GM12878 (cell line): ENCODE measurements around the gene MAPKAP1. TPM values are rescaled to one million over a fixed set of nuclear protein-coding genes. Genes with fewer than 3 reads are reported as not detected.

Source experiments
- ATAC-seq: fragments of 200-7000 bp; cut with Tn5 transposase; 3 replicates; pipeline ENCODE4 v1.9.1; 2020; ENCODE audit warnings: mild to moderate bottlenecking, moderate library complexity
- BruUV-seq: library from RNA; stranded (reverse); fragments of 400-500 nt; replicated peaks from 2 replicates; lab custom pipeline; 2021; lab: Mats Ljungman, UMichigan
- CTCF ChIA-PET: fragments of 300-600 bp; sonication (Branson Sonifier 250); formaldehyde crosslinking; extraction: SDS; loops from one replicate; lab custom pipeline; 2021; ENCODE audit warnings: inconsistent platforms; lab: Yijun Ruan, JAX
- POLR2A ChIA-PET: fragments of 350-600 bp; formaldehyde crosslinking; extraction: SDS; loops from one replicate; lab custom pipeline; 2021; ENCODE audit warnings: inconsistent platforms; lab: Charles Lee
- RAD21 ChIA-PET: fragments of 300-600 bp; sonication (Branson Sonifier 250); formaldehyde crosslinking; loops from one replicate; lab custom pipeline; 2023; ENCODE audit warnings: antibody characterized with exemption; ENCODE audit not compliant: unreplicated experiment; lab: Charles Lee
- SMC1A ChIA-PET: fragments of 300-600 bp; sonication (Branson Sonifier 250); formaldehyde crosslinking; loops from one replicate; lab custom pipeline; 2023; ENCODE audit not compliant: unreplicated experiment, uncharacterized antibody; lab: Charles Lee
- DNase-seq: peaks from one replicate; pipeline ENCODE4 v3.0.0-alpha.2; 2011; ENCODE audit warnings: low read depth, low spot score
- FAIRE-seq: peaks from 3 replicates; lab custom pipeline; 2011; peaks lifted over from hg19 to GRCh38; lab: Jason Lieb, UNC
- H2AFZ ChIP-seq: 2 replicates; pipeline ENCODE4 v1.6.0; 2011; ENCODE audit warnings: low read depth, low read length, control low read depth; ENCODE audit not compliant: control insufficient read depth
- H3K27ac ChIP-seq: 2 replicates; pipeline ENCODE4 v1.5.1; 2011; ENCODE audit warnings: control low read depth; ENCODE audit not compliant: control insufficient read depth, insufficient read depth
- H3K27me3 ChIP-seq, 2 experiments: replicated peaks in 1 of 2; 2 replicates each; pipeline versions ENCODE4 v1.6.0 to v1.6.1; 2011; ENCODE audit warnings: low read length in 1 of 2; ENCODE audit not compliant: control insufficient read depth in 2 of 2, insufficient read depth in 2 of 2
- H3K36me3 ChIP-seq, 2 experiments: 2 replicates each; pipeline ENCODE4 v1.5.1; 2011; ENCODE audit warnings: low read length in 1 of 2; ENCODE audit not compliant: control insufficient read depth in 2 of 2, insufficient read depth in 2 of 2
- H3K4me1 ChIP-seq: 2 replicates; pipeline ENCODE4 v1.6.1; 2011; ENCODE audit warnings: mild to moderate bottlenecking, low read length, moderate library complexity, mixed read lengths; ENCODE audit not compliant: control insufficient read depth, insufficient read depth
- H3K4me2 ChIP-seq: 2 replicates; pipeline ENCODE4 v1.6.0; 2011; ENCODE audit warnings: control low read depth; ENCODE audit not compliant: control insufficient read depth, insufficient read depth
- H3K4me3 ChIP-seq: fragments of 200-600 bp; sonication (generic); 2 replicates; pipeline ENCODE4 v1.5.1; 2016
- H3K79me2 ChIP-seq: 2 replicates; pipeline ENCODE4 v1.6.0; 2011; ENCODE audit warnings: low read length; ENCODE audit not compliant: control insufficient read depth, insufficient read depth
- H3K9ac ChIP-seq: 2 replicates; pipeline ENCODE4 v1.8.0; 2011; ENCODE audit warnings: low read length, control low read depth, mixed read lengths; ENCODE audit not compliant: control insufficient read depth, insufficient read depth
- H3K9me3 ChIP-seq: replicated peaks from 3 replicates; pipeline ENCODE4 v1.5.1; 2011; ENCODE audit warnings: mild to moderate bottlenecking, low read length; ENCODE audit not compliant: control insufficient read depth, insufficient read depth
- H4K20me1 ChIP-seq: 2 replicates; pipeline ENCODE4 v1.6.0; 2011; ENCODE audit not compliant: control insufficient read depth, insufficient read depth
- RBBP5 ChIP-seq: fragments of 200-600 bp; sonication (generic); conservative IDR thresholded peaks from 2 replicates; pipeline ENCODE4 v1.6.1; 2016
- WGBS: methylation state at CpG from one replicate; pipeline ENCODE4 v1.1.6; 2016; ENCODE audit warnings: low lambda C conversion rate; ENCODE audit not compliant: insufficient replicate concordance, insufficient coverage; ENCODE audit errors: missing lambda C conversion rate; 5-methylcytosine and 5-hydroxymethylcytosine counted together
- in situ Hi-C: fragments of 300-500 bp; cut with MboI; formaldehyde crosslinking; loops from 9 replicates; pipeline ENCODE4 v1.14.3; 2018; ENCODE audit warnings: mixed read lengths
- intact Hi-C: fragments of 100-400 bp; cut with micrococcal nuclease; formaldehyde crosslinking; loops from one replicate; pipeline ENCODE4 v1.14.2; 2022; ENCODE audit not compliant: unreplicated experiment
- polyA plus RNA-seq, 11 experiments: library from polyadenylated mRNA; depleted of rRNA in 4 of 11; unstranded in 6 of 11; stranded (reverse) in 5 of 11; fragments of >200 nt; fragmentation: Nextera tagmentation in 4 of 11; fragmentation: Illumina TruSeq in 1 of 11; extraction: Ambion mirVana in 4 of 11; extraction: Trizol in 1 of 11; gene quantifications; 1 replicate in 1 of 11; 2 replicates in 10 of 11; pipeline versions ENCODE4 v1.2.1 to v1.2.3, GENCODE V29; 2011 to 2016; ENCODE audit warnings: inconsistent platforms in 2 of 11, missing spikeins in 2 of 11, low read depth in 1 of 11
- total RNA-seq, 4 experiments: library from RNA; depleted of rRNA in 3 of 4; stranded (reverse); fragments of >200 nt in 3 of 4; fragmentation: Illumina TruSeq in 1 of 4; extraction: Trizol in 1 of 4; gene quantifications; 2 replicates each; pipeline versions ENCODE4 v1.2.1 to v1.2.3, GENCODE V29; 2013 to 2021
- TF ChIP-seq, protein P1 (sequence below): fragments of 450-650 bp; IDR thresholded peaks from 2 replicates; pipeline ENCODE4 v1.6.1; 2016; ENCODE audit warnings: mild to moderate bottlenecking

MAPKAP1 gene
- total and polyA plus RNA-seq, 10 of the 15 experiments (the other 5 are each of a cell fraction or from before 2014, with no cell fraction given), result 5.1 to 188 (median 105) TPM

- peaks cover 72% of the 10 kb centered on the region for H3K79me2 ChIP-seq
- H2AFZ ChIP-seq, result no peak overlapping the region
- no peak overlapping the region; the same call in 1 of the 2 replicates for H3K9ac ChIP-seq
- no peaks in the 10 kb centered on the region; a peak in 1 of 4 replicates for H3K36me3 ChIP-seq
- ChIA-PET RAD21 (interaction anchor here (1.4 to 7.0 kb wide), 2 partner anchors 10 to 12 kb away, joined by 8 to 237 read pairs; no protein-coding TSS in a partner anchor), POLR2A (interaction anchor here (1.4 kb wide), 1 partner anchor 12 kb away, joined by 5 read pairs; no protein-coding TSS in a partner anchor), CTCF (no interaction called here), SMC1A (interaction anchor here (3.1 to 14.6 kb wide), 3 partner anchors 10 to 66 kb away, joined by 17 to 251 read pairs (median 157); partner anchors contain the start of gene MAPKAP1)
- FAIRE-seq, result no peak
- H4K20me1 ChIP-seq, result no peaks in the 10 kb centered on the region
- no peak overlapping the region for H3K4me2 ChIP-seq
- TF ChIP-seq, protein P1, sequence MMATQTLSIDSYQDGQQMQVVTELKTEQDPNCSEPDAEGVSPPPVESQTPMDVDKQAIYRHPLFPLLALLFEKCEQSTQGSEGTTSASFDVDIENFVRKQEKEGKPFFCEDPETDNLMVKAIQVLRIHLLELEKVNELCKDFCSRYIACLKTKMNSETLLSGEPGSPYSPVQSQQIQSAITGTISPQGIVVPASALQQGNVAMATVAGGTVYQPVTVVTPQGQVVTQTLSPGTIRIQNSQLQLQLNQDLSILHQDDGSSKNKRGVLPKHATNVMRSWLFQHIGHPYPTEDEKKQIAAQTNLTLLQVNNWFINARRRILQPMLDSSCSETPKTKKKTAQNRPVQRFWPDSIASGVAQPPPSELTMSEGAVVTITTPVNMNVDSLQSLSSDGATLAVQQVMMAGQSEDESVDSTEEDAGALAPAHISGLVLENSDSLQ, result peak; percentile 13; the same call in 1 of the 2 replicates
- TF ChIP-seq RBBP5, result no peak
- no peaks in the 10 kb centered on the region for H3K9me3 ChIP-seq
- H3K27ac ChIP-seq, result peak overlapping the region; percentile 73
- DNase-seq, result no peak
- 89% methylated on average over 7 of the region's 7 CpGs for WGBS
- H3K4me1 ChIP-seq, result peaks cover 82% of the 10 kb centered on the region
- no peak for ATAC-seq
- H3K4me3 ChIP-seq, result no peak overlapping the region
- in situ Hi-C loops, result loop anchor here (25.0 kb wide), 1 partner anchor 1426 kb away; no protein-coding TSS in a partner anchor
- intact Hi-C loops, result loop anchor here (10.0 kb wide), 1 partner anchor 774 kb away; the partner anchor contains the start of genes ARPC5L and RPL35
- H3K27me3 ChIP-seq, result no peaks in the 10 kb centered on the region
- no TSS peak for BruUV-seq
These were observed 68.6 kb downstream of the MAPKAP1 start for GRCh38 chr9:125638239-125639045.
